ENCODE data around the gene SLC25A1. TPM values are rescaled to one million over a fixed set of nuclear protein-coding genes. Genes with fewer than 3 reads are reported as not detected.

SLC25A1 gene
- total and polyA plus RNA-seq, 2 of the 4 experiments (the other 2 are of a cell fraction) = 41.0 to 56.5 TPM

- no peak overlapping the region; the same call in 1 of the 2 replicates for H4K5ac ChIP-seq (ENCODE audit: low read depth, low read length)
- H3K56ac ChIP-seq (ENCODE audit: extremely low read depth, insufficient read depth, low read length) = no peak overlapping the region
- H2BK20ac ChIP-seq (ENCODE audit: low read depth, low read length) = no peak overlapping the region
- H2AK9ac ChIP-seq (replicated peaks; ENCODE audit: low read depth, low read length, poor library complexity) = peak overlapping the region; percentile 42
- peak overlapping the region; percentile 82 for H2AFZ ChIP-seq (replicated peaks; ENCODE audit: low read length, poor library complexity)
- ATAC-seq (ENCODE audit: low read depth) = no peak
- no peak overlapping the region for H3K9ac ChIP-seq (ENCODE audit: low read depth, low read length)
- TF ChIP-seq NFE2L2 (IDR thresholded peaks at IDR 0.05; ENCODE audit: low read depth, low read length) (no peak), RCOR1 (IDR thresholded peaks at IDR 0.05; ENCODE audit: insufficient replicate concordance, low read length) (no peak)
- H4K20me1 ChIP-seq (ENCODE audit: insufficient read depth, low read length) = no peaks in the 10 kb centered on the region; the same call in 1 of the 2 replicates
- no peak overlapping the region for H2BK15ac ChIP-seq (ENCODE audit: low read depth, low read length)
- H3K27ac ChIP-seq (ENCODE audit: insufficient read depth, low read length) = no peak overlapping the region
- H3K23ac ChIP-seq (ENCODE audit: low read depth, low read length) = no peak overlapping the region
- peaks cover 12 to 38% of the 10 kb centered on the region in 2 experiments for H3K79me1 ChIP-seq (ENCODE audit: low read depth in 1 of 2, low read length in 2 of 2)
- H3K27me3 ChIP-seq (ENCODE audit: control insufficient read depth, insufficient read depth, low read length) = peaks cover 33% of the 10 kb centered on the region
- peak overlapping the region in 1 of 2 experiments; percentile 60; a peak in 1 of 4 replicates for H4K8ac ChIP-seq (ENCODE audit: low read depth in 2 of 2, low read length in 2 of 2)
- H3K9me3 ChIP-seq (ENCODE audit: control insufficient read depth, insufficient read depth, low read length) = no peaks in the 10 kb centered on the region
- no peak overlapping the region for H2BK5ac ChIP-seq (ENCODE audit: low read depth, low read length, poor library complexity, severe bottlenecking)
- dilution Hi-C loops (cut with HindIII; ENCODE audit: low sequenced_read_pairs, unreplicated experiment) (no loop called here), intact Hi-C loops (cut with micrococcal nuclease) (no loop called here), in situ Hi-C loops (cut with MboI; ENCODE audit: low sequenced_read_pairs) (no loop called here)
- WGBS, 2 experiments (ENCODE audit: extremely low coverage in 2 of 2, insufficient read length in 1 of 2) = 13% methylated on average over 10 of the region's 58 CpGs; no CpG with 5 or more reads in 1 of the 2 experiments
- peaks cover 19% of the 10 kb centered on the region for H3K4me1 ChIP-seq (ENCODE audit: control insufficient read depth, insufficient read depth, low read length)
- H3K36me3 ChIP-seq (ENCODE audit: control insufficient read depth, insufficient read depth, low read length) = no peaks in the 10 kb centered on the region
- H3K4me3 ChIP-seq (ENCODE audit: insufficient read depth, low read depth, low read length) = peak overlapping the region; percentile 40
- no peak overlapping the region for H2AK5ac ChIP-seq (ENCODE audit: low read depth, low read length)
- H3K9me1 ChIP-seq (ENCODE audit: insufficient read depth, low read length) = peaks cover 16% of the 10 kb centered on the region
- POLR2A ChIA-PET (ENCODE audit: unreplicated experiment) = no interaction called here
- peak overlapping the region; percentile 72 for H3K4me2 ChIP-seq (ENCODE audit: low read depth, low read length)
- no peak overlapping the region for H2BK120ac ChIP-seq (ENCODE audit: low read depth, low read length)
- CTCF ChIA-PET = no interaction called here
- no peak overlapping the region for H3K4ac ChIP-seq (ENCODE audit: low read depth, low read length)
- H3K18ac ChIP-seq (ENCODE audit: low read depth, low read length) = no peak overlapping the region
- no peak for DNase-seq
- H4K91ac ChIP-seq (ENCODE audit: insufficient read depth, low read depth, low read length) = no peak overlapping the region
- BruUV-seq (replicated peaks) = no TSS peak
- no peak overlapping the region for H3K14ac ChIP-seq (replicated peaks; ENCODE audit: low read depth, low read length)
These were observed 9.3 kb downstream of the SLC25A1 start for GRCh38 chr22:19169002-19169946.
